ENCODE results near the gene ARHGEF2. TPM values are rescaled to one million over a fixed set of nuclear protein-coding genes. Genes with fewer than 3 reads are reported as not detected.

The ARHGEF2 gene
- total and polyA plus RNA-seq, 9 of the 15 experiments (the other 6 are each of a cell fraction or from before 2014, with no cell fraction given): 7.1 to 162 (median 62.2) TPM

DNA sequence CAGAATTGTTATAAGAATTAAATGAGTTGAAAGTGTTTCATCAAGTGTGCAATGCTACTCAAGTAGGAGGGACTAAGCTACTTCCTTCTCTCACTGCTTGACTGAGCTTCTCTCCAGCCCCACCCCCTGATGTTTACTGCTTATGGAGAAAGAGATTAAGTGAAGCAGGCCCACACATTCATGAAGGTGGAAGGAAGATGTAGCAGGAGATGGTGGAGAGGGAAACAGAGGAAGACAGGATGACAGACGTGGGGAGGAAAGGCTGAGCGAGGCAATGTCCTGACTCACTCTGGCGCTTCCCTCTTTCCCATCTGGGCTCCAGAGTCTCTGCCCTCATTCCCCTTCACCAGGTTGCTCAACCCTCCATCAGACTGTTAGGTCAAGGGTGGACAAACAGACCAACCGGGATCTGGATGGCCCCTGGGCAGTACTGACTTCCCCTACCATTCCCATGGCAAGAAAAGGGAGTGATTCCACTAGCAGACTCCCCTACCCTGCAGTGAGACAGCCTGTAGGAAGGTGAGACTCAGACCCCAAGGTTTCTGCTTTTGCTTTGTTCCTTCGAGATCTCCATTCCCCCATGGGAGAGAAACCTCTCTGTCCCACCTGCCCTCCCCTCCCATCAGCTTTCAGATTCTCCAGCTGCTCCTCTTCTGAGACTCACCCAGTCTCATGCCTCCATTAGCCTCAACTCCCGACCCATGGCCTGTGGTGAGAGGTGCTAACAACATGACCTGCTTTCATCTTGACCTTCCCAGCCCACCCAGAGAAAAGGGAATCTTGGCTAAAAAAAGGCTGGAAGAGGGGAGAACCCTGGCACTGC is 3.1 kb upstream of the ARHGEF2 start (continued):
- peak in 1 of 2 experiments; percentile 15 for TF ChIP-seq AFF1 (IDR thresholded peaks at IDR 0.05; ENCODE audit: low read depth in 1 of 2, partially characterized antibody in 2 of 2)
- TF ChIP-seq ZSCAN32 (CRISPR knock-in tag; IDR thresholded peaks at IDR 0.05): no peak
- no peak for TF ChIP-seq RERE (CRISPR knock-in tag; IDR thresholded peaks at IDR 0.05; ENCODE audit: borderline replicate concordance)
- TF ChIP-seq ZNF324 (CRISPR knock-in tag; IDR thresholded peaks at IDR 0.05): no peak
- TF ChIP-seq, protein P1, sequence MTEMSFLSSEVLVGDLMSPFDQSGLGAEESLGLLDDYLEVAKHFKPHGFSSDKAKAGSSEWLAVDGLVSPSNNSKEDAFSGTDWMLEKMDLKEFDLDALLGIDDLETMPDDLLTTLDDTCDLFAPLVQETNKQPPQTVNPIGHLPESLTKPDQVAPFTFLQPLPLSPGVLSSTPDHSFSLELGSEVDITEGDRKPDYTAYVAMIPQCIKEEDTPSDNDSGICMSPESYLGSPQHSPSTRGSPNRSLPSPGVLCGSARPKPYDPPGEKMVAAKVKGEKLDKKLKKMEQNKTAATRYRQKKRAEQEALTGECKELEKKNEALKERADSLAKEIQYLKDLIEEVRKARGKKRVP (CRISPR knock-in tag; IDR thresholded peaks at IDR 0.05): no peak
- no peak for TF ChIP-seq ZFPM2 (CRISPR knock-in tag; IDR thresholded peaks at IDR 0.05)
- TF ChIP-seq E2F6 (IDR thresholded peaks at IDR 0.05; ENCODE audit: borderline replicate concordance in 1 of 2, extremely low read depth in 1 of 2, insufficient read depth in 1 of 2, insufficient read length in 1 of 2, low read depth in 1 of 2, low read length in 1 of 2, poor library complexity in 1 of 2, severe bottlenecking in 1 of 2): no peak
- TF ChIP-seq CBX5 (IDR thresholded peaks at IDR 0.05; ENCODE audit: borderline replicate concordance, low read depth): no peak
- TF ChIP-seq SMAD3 (CRISPR knock-in tag; conservative IDR thresholded peaks at IDR 0.05): no peak
- no peak for TF ChIP-seq ZNF696 (CRISPR knock-in tag; conservative IDR thresholded peaks at IDR 0.05)
- TF ChIP-seq, protein P2, sequence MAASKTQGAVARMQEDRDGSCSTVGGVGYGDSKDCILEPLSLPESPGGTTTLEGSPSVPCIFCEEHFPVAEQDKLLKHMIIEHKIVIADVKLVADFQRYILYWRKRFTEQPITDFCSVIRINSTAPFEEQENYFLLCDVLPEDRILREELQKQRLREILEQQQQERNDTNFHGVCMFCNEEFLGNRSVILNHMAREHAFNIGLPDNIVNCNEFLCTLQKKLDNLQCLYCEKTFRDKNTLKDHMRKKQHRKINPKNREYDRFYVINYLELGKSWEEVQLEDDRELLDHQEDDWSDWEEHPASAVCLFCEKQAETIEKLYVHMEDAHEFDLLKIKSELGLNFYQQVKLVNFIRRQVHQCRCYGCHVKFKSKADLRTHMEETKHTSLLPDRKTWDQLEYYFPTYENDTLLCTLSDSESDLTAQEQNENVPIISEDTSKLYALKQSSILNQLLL (CRISPR knock-in tag; IDR thresholded peaks at IDR 0.05; ENCODE audit: borderline replicate concordance): no peak
- no peak for TF ChIP-seq TCF7 (IDR thresholded peaks at IDR 0.05; ENCODE audit: borderline replicate concordance)

Measured in K562 (cell line).